Keratinocyte (primary cell): ENCODE measurements around the gene CREB5. TPM values are rescaled to one million over a fixed set of nuclear protein-coding genes. Genes with fewer than 3 reads are reported as not detected.

Source experiments
- DNase-seq: peaks from one replicate; pipeline ENCODE4 v3.0.0-alpha.2; 2011; ENCODE audit warnings: low read depth, missing footprints, low spot score
- FAIRE-seq: peaks from 2 replicates; lab custom pipeline; 2011; peaks lifted over from hg19 to GRCh38; lab: Jason Lieb, UNC
- H2AFZ ChIP-seq: 2 replicates; pipeline ENCODE4 v1.6.0; 2012; ENCODE audit warnings: low read length, control low read depth, inconsistent platforms; ENCODE audit not compliant: control insufficient read depth
- H3K27ac ChIP-seq: 2 replicates; pipeline ENCODE4 v1.5.1; 2011; ENCODE audit warnings: low read length; ENCODE audit not compliant: control insufficient read depth, insufficient read depth
- H3K27me3 ChIP-seq: 3 replicates; pipeline ENCODE4 v1.6.0; 2011; ENCODE audit warnings: low read length; ENCODE audit not compliant: control insufficient read depth, insufficient read depth; ENCODE audit errors: extremely low read depth
- H3K36me3 ChIP-seq, 2 experiments: 2 replicates in 1 of 2; 3 replicates in 1 of 2; pipeline ENCODE4 v1.5.1; 2011; ENCODE audit warnings: low read length in 2 of 2, mild to moderate bottlenecking in 1 of 2; ENCODE audit not compliant: control insufficient read depth in 2 of 2, insufficient read depth in 2 of 2; ENCODE audit errors: extremely low read depth in 1 of 2
- H3K4me1 ChIP-seq: 3 replicates; pipeline ENCODE4 v1.5.1; 2011; ENCODE audit warnings: low read length; ENCODE audit not compliant: control insufficient read depth, insufficient read depth; ENCODE audit errors: extremely low read depth
- H3K4me2 ChIP-seq: 3 replicates; pipeline ENCODE4 v1.6.0; 2011; ENCODE audit warnings: low read depth, low read length; ENCODE audit not compliant: control insufficient read depth, insufficient read depth; ENCODE audit errors: extremely low read depth
- H3K4me3 ChIP-seq, 3 experiments: fragments of 200-600 bp in 1 of 3; sonication (generic) in 1 of 3; 2 replicates in 2 of 3; 3 replicates in 1 of 3; pipeline ENCODE4 v1.5.1; 2011 to 2016; ENCODE audit warnings: low read length in 3 of 3, mild to moderate bottlenecking in 3 of 3, control low read depth in 2 of 3, inconsistent platforms in 1 of 3, low read depth in 1 of 3, mixed read lengths in 1 of 3, mixed run types in 1 of 3, moderate library complexity in 1 of 3; ENCODE audit not compliant: control insufficient read depth in 2 of 3, insufficient read depth in 2 of 3; ENCODE audit errors: extremely low read depth in 1 of 3
- H3K79me2 ChIP-seq: 2 replicates; pipeline ENCODE4 v1.6.0; 2012; ENCODE audit warnings: low read length; ENCODE audit not compliant: control insufficient read depth, insufficient read depth
- H3K9ac ChIP-seq: 3 replicates; pipeline ENCODE4 v1.6.0; 2011; ENCODE audit warnings: low read length; ENCODE audit not compliant: control insufficient read depth, insufficient read depth; ENCODE audit errors: extremely low read depth
- H3K9me1 ChIP-seq: 3 replicates; pipeline ENCODE4 v1.6.0; 2011; ENCODE audit warnings: low read length; ENCODE audit not compliant: control insufficient read depth, insufficient read depth; ENCODE audit errors: extremely low read depth
- H3K9me3 ChIP-seq: 2 replicates; pipeline ENCODE4 v1.5.1; 2012; ENCODE audit warnings: low read depth, low read length; ENCODE audit not compliant: control insufficient read depth
- H4K20me1 ChIP-seq: 3 replicates; pipeline ENCODE4 v1.6.0; 2011; ENCODE audit warnings: low read length; ENCODE audit not compliant: control insufficient read depth, insufficient read depth; ENCODE audit errors: extremely low read depth
- EZH2 ChIP-seq: IDR thresholded peaks from one replicate; pipeline ENCODE4 v1.6.1; 2012; ENCODE audit warnings: inconsistent platforms, mild to moderate bottlenecking, low read length, moderate library complexity
- dilution Hi-C: fragments of 300-500 bp; cut with MboI; formaldehyde crosslinking; loops from one replicate; pipeline ENCODE4 v1.7.0; 2020; ENCODE audit warnings: low sequenced_read_pairs; ENCODE audit not compliant: extremely low pct_ligation_motif_present
- polyA plus RNA-seq, 5 experiments: library from polyadenylated mRNA; depleted of rRNA in 3 of 5; stranded (reverse) in 3 of 5; stranded (forward) in 1 of 5; unstranded in 1 of 5; fragments of >200 nt; gene quantifications; 1 replicate in 1 of 5; 2 replicates in 3 of 5; 3 replicates in 1 of 5; pipeline versions ENCODE4 v1.2.1 to v1.2.3, GENCODE V29; 2011 to 2012; ENCODE audit warnings: missing spikeins in 2 of 5, low read depth in 1 of 5, low replicate concordance in 1 of 5
- TF ChIP-seq, protein P1 (sequence below), 3 experiments: IDR thresholded peaks in 1 of 3; conservative IDR thresholded peaks in 1 of 3; optimal IDR thresholded peaks in 1 of 3; 2 replicates in 2 of 3; 3 replicates in 1 of 3; pipeline versions ENCODE3 to v1.5.1; 2011; ENCODE audit warnings: low read length in 3 of 3, mild to moderate bottlenecking in 3 of 3, moderate library complexity in 2 of 3, control low read depth in 1 of 3, inconsistent platforms in 1 of 3; ENCODE audit not compliant: insufficient read depth in 2 of 3; ENCODE audit errors: extremely low read depth in 1 of 3

The CREB5 gene
- polyA plus RNA-seq, 1 donor (not counting 4 experiments of a cell fraction or from before 2014, with no cell fraction given): 7.9 TPM

DNA sequence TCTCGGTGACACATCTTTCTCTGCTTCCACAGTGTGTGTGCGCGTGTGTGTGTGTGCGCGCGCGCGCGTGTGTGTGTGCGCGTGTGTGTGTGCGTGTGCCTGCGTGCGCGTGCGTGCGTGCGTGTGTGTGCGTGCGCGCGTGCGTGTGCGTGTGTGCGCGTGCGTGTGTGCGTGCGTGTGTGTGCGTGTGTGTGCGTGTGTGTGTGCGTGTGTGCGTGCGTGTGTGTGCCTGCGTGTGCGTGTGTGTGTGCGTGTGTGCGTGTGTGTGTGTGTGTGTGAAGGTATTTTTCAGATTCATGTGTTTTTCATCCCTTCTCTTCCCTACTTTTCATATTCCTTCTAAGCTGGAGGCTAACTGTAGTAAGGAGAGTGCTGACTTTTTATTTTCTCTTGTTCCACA, 148.4 kb downstream of the CREB5 start:
- no peak overlapping the region for H3K9ac ChIP-seq
- DNase-seq: no peak
- H3K4me2 ChIP-seq: no peak overlapping the region
- no peak for FAIRE-seq
- H3K36me3 ChIP-seq: no peaks in the 10 kb centered on the region
- no peak overlapping the region for H3K4me3 ChIP-seq
- no peaks in the 10 kb centered on the region for H3K79me2 ChIP-seq
- H3K27me3 ChIP-seq: peaks cover 9% of the 10 kb centered on the region
- no peak overlapping the region for H2AFZ ChIP-seq
- dilution Hi-C loops: no loop called here
- H4K20me1 ChIP-seq: no peaks in the 10 kb centered on the region
- H3K4me1 ChIP-seq: no peaks in the 10 kb centered on the region
- H3K9me3 ChIP-seq: no peaks in the 10 kb centered on the region
- no peak overlapping the region for H3K27ac ChIP-seq
- H3K9me1 ChIP-seq: peaks cover 2% of the 10 kb centered on the region
- TF ChIP-seq, protein P1, sequence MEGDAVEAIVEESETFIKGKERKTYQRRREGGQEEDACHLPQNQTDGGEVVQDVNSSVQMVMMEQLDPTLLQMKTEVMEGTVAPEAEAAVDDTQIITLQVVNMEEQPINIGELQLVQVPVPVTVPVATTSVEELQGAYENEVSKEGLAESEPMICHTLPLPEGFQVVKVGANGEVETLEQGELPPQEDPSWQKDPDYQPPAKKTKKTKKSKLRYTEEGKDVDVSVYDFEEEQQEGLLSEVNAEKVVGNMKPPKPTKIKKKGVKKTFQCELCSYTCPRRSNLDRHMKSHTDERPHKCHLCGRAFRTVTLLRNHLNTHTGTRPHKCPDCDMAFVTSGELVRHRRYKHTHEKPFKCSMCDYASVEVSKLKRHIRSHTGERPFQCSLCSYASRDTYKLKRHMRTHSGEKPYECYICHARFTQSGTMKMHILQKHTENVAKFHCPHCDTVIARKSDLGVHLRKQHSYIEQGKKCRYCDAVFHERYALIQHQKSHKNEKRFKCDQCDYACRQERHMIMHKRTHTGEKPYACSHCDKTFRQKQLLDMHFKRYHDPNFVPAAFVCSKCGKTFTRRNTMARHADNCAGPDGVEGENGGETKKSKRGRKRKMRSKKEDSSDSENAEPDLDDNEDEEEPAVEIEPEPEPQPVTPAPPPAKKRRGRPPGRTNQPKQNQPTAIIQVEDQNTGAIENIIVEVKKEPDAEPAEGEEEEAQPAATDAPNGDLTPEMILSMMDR (optimal IDR thresholded peaks at IDR 0.05 in 1 of 3, IDR thresholded peaks at IDR 0.05 in 1 of 3, conservative IDR thresholded peaks at IDR 0.05 in 1 of 3; ENCODE audit: extremely low read depth in 1 of 3, insufficient read depth in 2 of 3, low read length in 3 of 3): no peak
- no peak for TF ChIP-seq EZH2

DNA sequence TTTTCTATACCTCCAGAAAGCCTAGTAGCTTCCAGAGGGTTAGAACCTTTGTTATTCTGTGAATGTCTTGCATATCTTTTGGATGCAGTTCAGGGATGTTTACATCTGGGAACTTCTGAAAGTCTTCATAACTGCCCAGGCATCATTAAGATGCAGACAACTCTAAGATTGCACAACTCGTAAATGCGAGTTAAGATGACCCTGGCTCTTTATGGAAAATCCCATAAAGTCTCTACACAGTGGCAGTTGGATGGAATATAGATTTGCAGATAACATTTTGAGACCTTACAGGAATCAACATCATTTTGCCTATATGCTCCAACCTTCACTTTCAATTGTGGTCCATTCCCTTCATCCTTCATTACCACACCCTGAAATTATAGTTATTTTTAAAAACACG, 151.7 kb downstream of the CREB5 start:
- Histone ChIP-seq H4K20me1 (no peaks in the 10 kb centered on the region), H3K9me3 (no peaks in the 10 kb centered on the region), H3K4me2 (no peak overlapping the region), H3K27me3 (peaks cover 9% of the 10 kb centered on the region), H3K36me3 (no peaks in the 10 kb centered on the region), H3K9me1 (no peaks in the 10 kb centered on the region), H2AFZ (no peak overlapping the region), H3K79me2 (no peaks in the 10 kb centered on the region), H3K9ac (no peak overlapping the region), H3K4me3 (no peak overlapping the region), H3K27ac (no peak overlapping the region), H3K4me1 (no peaks in the 10 kb centered on the region)
- no peak for FAIRE-seq
- dilution Hi-C loops: no loop called here
- DNase-seq: no peak
- TF ChIP-seq, protein P1 (optimal IDR thresholded peaks at IDR 0.05 in 1 of 3, IDR thresholded peaks at IDR 0.05 in 1 of 3, conservative IDR thresholded peaks at IDR 0.05 in 1 of 3; ENCODE audit: extremely low read depth in 1 of 3, insufficient read depth in 2 of 3, low read length in 3 of 3): no peak
- no peak for TF ChIP-seq EZH2
